IMR-90 (cell line): ENCODE data around the gene CADM2. TPM values are rescaled to one million over a fixed set of nuclear protein-coding genes. Genes with fewer than 3 reads are reported as not detected.

ENCODE experiments used
- ATAC-seq: fragments of 200-7000 bp; cut with Tn5 transposase; 2 replicates; pipeline ENCODE4 v1.9.1; 2020; ENCODE audit warnings: low read depth, mild to moderate bottlenecking, moderate library complexity
- BruUV-seq: library from RNA; stranded (reverse); fragments of 400-500 nt; replicated peaks from 2 replicates; lab custom pipeline; 2021; lab: Mats Ljungman, UMichigan
- CTCF ChIA-PET: fragments of 300-600 bp; formaldehyde crosslinking; extraction: SDS; loops from one replicate; lab custom pipeline; 2021; ENCODE audit warnings: antibody characterized with exemption; lab: Yijun Ruan, JAX
- POLR2A ChIA-PET: fragments of 300-600 bp; sonication (Branson Sonifier 250); formaldehyde crosslinking; loops from one replicate; lab custom pipeline; 2022; ENCODE audit warnings: antibody characterized with exemption; ENCODE audit not compliant: unreplicated experiment; lab: Charles Lee
- DNase-seq: peaks from one replicate; pipeline ENCODE4 v3.0.0; 2013
- H2AFZ ChIP-seq: replicated peaks from 2 replicates; pipeline ENCODE3; 2013; ENCODE audit warnings: low read length, mild to moderate bottlenecking; ENCODE audit not compliant: poor library complexity
- H2AK5ac ChIP-seq: 2 replicates; pipeline ENCODE4 v1.6.1; 2013; ENCODE audit warnings: low read depth, low read length, inconsistent platforms
- H2AK9ac ChIP-seq: replicated peaks from 2 replicates; pipeline ENCODE3; 2013; ENCODE audit warnings: mild to moderate bottlenecking, low read depth, low read length, moderate library complexity; ENCODE audit not compliant: poor library complexity
- H2BK120ac ChIP-seq: 2 replicates; pipeline ENCODE4 v1.6.1; 2013; ENCODE audit warnings: low read depth, low read length, inconsistent platforms
- H2BK15ac ChIP-seq: 3 replicates; pipeline ENCODE4 v1.6.1; 2013; ENCODE audit warnings: low read depth, low read length, inconsistent platforms
- H2BK20ac ChIP-seq: 2 replicates; pipeline ENCODE4 v1.6.1; 2013; ENCODE audit warnings: low read depth, mild to moderate bottlenecking, inconsistent platforms, low read length, moderate library complexity
- H2BK5ac ChIP-seq: 2 replicates; pipeline ENCODE4 v1.6.1; 2013; ENCODE audit warnings: mild to moderate bottlenecking, low read depth, low read length, inconsistent platforms; ENCODE audit not compliant: poor library complexity, severe bottlenecking
- H3K14ac ChIP-seq: replicated peaks from 2 replicates; pipeline ENCODE4 v1.6.1; 2013; ENCODE audit warnings: low read depth, low read length, inconsistent platforms
- H3K18ac ChIP-seq: 2 replicates; pipeline ENCODE4 v1.6.1; 2013; ENCODE audit warnings: low read depth, low read length, control low read depth
- H3K23ac ChIP-seq: 2 replicates; pipeline ENCODE4 v1.6.1; 2013; ENCODE audit warnings: low read depth, low read length, inconsistent platforms
- H3K27ac ChIP-seq: 2 replicates; pipeline ENCODE4 v1.5.1; 2013; ENCODE audit warnings: mild to moderate bottlenecking, control low read depth, low read length; ENCODE audit not compliant: insufficient read depth
- H3K27me3 ChIP-seq: 2 replicates; pipeline ENCODE4 v1.6.1; 2013; ENCODE audit warnings: low read length; ENCODE audit not compliant: control insufficient read depth, insufficient read depth
- H3K36me3 ChIP-seq: 2 replicates; pipeline ENCODE4 v1.6.1; 2013; ENCODE audit warnings: low read length, mixed read lengths; ENCODE audit not compliant: control insufficient read depth, insufficient read depth
- H3K4ac ChIP-seq: 2 replicates; pipeline ENCODE4 v1.6.1; 2013; ENCODE audit warnings: low read depth, low read length, inconsistent platforms
- H3K4me1 ChIP-seq: 2 replicates; pipeline ENCODE4 v1.6.1; 2013; ENCODE audit warnings: low read length, mixed read lengths; ENCODE audit not compliant: control insufficient read depth, insufficient read depth
- H3K4me2 ChIP-seq: 2 replicates; pipeline ENCODE4 v1.6.1; 2013; ENCODE audit warnings: low read depth, mild to moderate bottlenecking, control low read depth, low read length, moderate library complexity
- H3K4me3 ChIP-seq: 2 replicates; pipeline ENCODE4 v1.5.1; 2013; ENCODE audit warnings: low read depth, mild to moderate bottlenecking, control low read depth, low read length, moderate library complexity; ENCODE audit not compliant: insufficient read depth
- H3K56ac ChIP-seq: 2 replicates; pipeline ENCODE4 v1.6.1; 2013; ENCODE audit warnings: low read length, inconsistent platforms; ENCODE audit not compliant: insufficient read depth; ENCODE audit errors: extremely low read depth
- H3K79me1 ChIP-seq, 2 experiments: 2 replicates each; pipeline ENCODE4 v1.6.1; 2013; ENCODE audit warnings: low read length in 2 of 2, inconsistent platforms in 1 of 2, low read depth in 1 of 2
- H3K9ac ChIP-seq: 2 replicates; pipeline ENCODE4 v1.6.1; 2013; ENCODE audit warnings: low read depth, low read length, control low read depth
- H3K9me1 ChIP-seq: 2 replicates; pipeline ENCODE4 v1.6.1; 2013; ENCODE audit warnings: low read length, inconsistent platforms; ENCODE audit not compliant: insufficient read depth
- H3K9me3 ChIP-seq: 2 replicates; pipeline ENCODE4 v1.6.1; 2013; ENCODE audit warnings: low read length; ENCODE audit not compliant: control insufficient read depth, insufficient read depth
- H4K20me1 ChIP-seq: 2 replicates; pipeline ENCODE4 v1.6.1; 2013; ENCODE audit warnings: low read length, inconsistent platforms; ENCODE audit not compliant: insufficient read depth
- H4K5ac ChIP-seq: 2 replicates; pipeline ENCODE4 v1.6.1; 2013; ENCODE audit warnings: mild to moderate bottlenecking, low read depth, low read length, control low read depth
- H4K8ac ChIP-seq, 2 experiments: 2 replicates each; pipeline ENCODE4 v1.6.1; 2013; ENCODE audit warnings: low read depth in 2 of 2, low read length in 2 of 2, control low read depth in 1 of 2, inconsistent platforms in 1 of 2
- H4K91ac ChIP-seq: 2 replicates; pipeline ENCODE4 v1.6.1; 2013; ENCODE audit warnings: low read depth, low read length, inconsistent platforms; ENCODE audit not compliant: insufficient read depth
- BHLHE40 ChIP-seq: fragments of 150-350 bp; IDR thresholded peaks from 2 replicates; pipeline ENCODE4 v1.6.1; 2016; ENCODE audit warnings: mild to moderate bottlenecking, low read depth, low read length
- FOS ChIP-seq: fragments of 150-350 bp; IDR thresholded peaks from 2 replicates; pipeline ENCODE4 v1.6.1; 2016; ENCODE audit warnings: low read depth, low read length
- MAFK ChIP-seq: IDR thresholded peaks from 2 replicates; pipeline ENCODE4 v1.6.1; 2012; ENCODE audit warnings: low read depth, low read length, improper control_type of control experiment
- MAZ ChIP-seq: IDR thresholded peaks from 2 replicates; pipeline ENCODE4 v1.6.1; 2012; ENCODE audit warnings: low read depth, mild to moderate bottlenecking, low read length, improper control_type of control experiment, moderate library complexity, borderline replicate concordance
- MXI1 ChIP-seq: IDR thresholded peaks from 2 replicates; pipeline ENCODE4 v1.6.1; 2012; ENCODE audit warnings: low read depth, mild to moderate bottlenecking, low read length, moderate library complexity, borderline replicate concordance
- NFE2L2 ChIP-seq: fragments of 150-350 bp; IDR thresholded peaks from 2 replicates; pipeline ENCODE4 v1.6.1; 2016; ENCODE audit warnings: low read depth, mild to moderate bottlenecking, low read length
- POLR2A ChIP-seq: IDR thresholded peaks from 2 replicates; pipeline ENCODE4 v1.6.1; 2012; ENCODE audit warnings: mild to moderate bottlenecking, low read depth, low read length
- RAD21 ChIP-seq: IDR thresholded peaks from 2 replicates; pipeline ENCODE4 v1.6.1; 2012; ENCODE audit warnings: low read length, improper control_type of control experiment
- RCOR1 ChIP-seq: IDR thresholded peaks from 2 replicates; pipeline ENCODE4 v1.6.1; 2012; ENCODE audit warnings: mild to moderate bottlenecking, low read length, improper control_type of control experiment; ENCODE audit not compliant: insufficient replicate concordance
- RFX5 ChIP-seq: IDR thresholded peaks from 2 replicates; pipeline ENCODE4 v1.8.0; 2012; ENCODE audit warnings: low read depth, mild to moderate bottlenecking, low read length, moderate library complexity
- SMC3 ChIP-seq: fragments of 150-350 bp; IDR thresholded peaks from 2 replicates; pipeline ENCODE4 v1.6.1; 2016; ENCODE audit warnings: low read depth, mild to moderate bottlenecking, antibody characterized with exemption, low read length, moderate library complexity
- dilution Hi-C: fragments of 300-500 bp; cut with HindIII; formaldehyde crosslinking; loops from one replicate; pipeline ENCODE4 v1.14.3; 2018; ENCODE audit warnings: low sequenced_read_pairs; ENCODE audit not compliant: unreplicated experiment
- in situ Hi-C: fragments of 300-500 bp; cut with MboI; formaldehyde crosslinking; loops from 3 replicates; pipeline ENCODE4 v1.14.3; 2019; ENCODE audit warnings: low sequenced_read_pairs, inconsistent platforms, mixed read lengths
- intact Hi-C: fragments of 100-400 bp; cut with micrococcal nuclease; formaldehyde crosslinking; loops from 2 replicates; pipeline ENCODE4 v1.10.0; 2022
- polyA plus RNA-seq, 3 experiments: library from polyadenylated mRNA; depleted of rRNA; stranded (reverse); fragments of >200 nt; gene quantifications; 2 replicates each; pipeline ENCODE4 v1.2.3, GENCODE V29; 2012; ENCODE audit warnings: low replicate concordance in 1 of 3
- total RNA-seq: library from RNA; depleted of rRNA; stranded (reverse); fragments of >200 nt; gene quantifications from 2 replicates; pipeline ENCODE4 v1.2.3, GENCODE V29; 2012
- TF ChIP-seq, protein P1 (sequence below): fragments of 150-350 bp; IDR thresholded peaks from 2 replicates; pipeline ENCODE4 v1.6.1; 2016; ENCODE audit warnings: low read depth, mild to moderate bottlenecking, low read length, moderate library complexity, borderline replicate concordance
- TF ChIP-seq, protein P2 (sequence below): conservative IDR thresholded peaks from 2 replicates; pipeline ENCODE4 v1.5.1; 2012; ENCODE audit warnings: mild to moderate bottlenecking, low read depth, low read length, improper control_type of control experiment
- TF ChIP-seq, protein P3 (sequence below): fragments of 150-350 bp; IDR thresholded peaks from 2 replicates; pipeline ENCODE4 v1.6.1; 2017; ENCODE audit warnings: mild to moderate bottlenecking, antibody characterized with exemption, low read length, low read depth

The CADM2 gene
- total and polyA plus RNA-seq, 2 of the 4 experiments (the other 2 are of a cell fraction) = not detected

DNA sequence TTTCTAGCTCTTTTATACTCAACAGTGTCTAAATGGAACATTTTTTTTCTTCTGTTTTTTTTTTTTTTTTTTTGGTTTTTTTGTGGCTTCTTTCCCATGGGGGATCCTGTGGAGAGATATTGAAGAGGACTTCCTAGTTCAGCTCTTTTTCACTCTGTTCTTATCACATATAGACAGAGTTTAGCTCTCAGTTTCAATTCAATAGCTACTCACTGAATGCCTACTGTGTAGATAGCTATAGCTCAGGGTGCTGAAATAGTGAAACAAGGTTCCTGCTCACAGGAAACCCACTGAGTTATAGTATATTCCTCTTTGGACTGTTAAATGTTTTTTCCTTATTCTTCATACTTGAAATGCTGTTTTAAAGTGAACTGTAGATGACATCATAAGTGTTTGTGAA is 918.8 kb downstream of the CADM2 start:
- CTCF ChIA-PET = no interaction called here
- H3K4me2 ChIP-seq = no peak overlapping the region
- H3K79me1 ChIP-seq = no peaks in the 10 kb centered on the region
- H4K8ac ChIP-seq = no peak overlapping the region
- H3K9ac ChIP-seq = no peak overlapping the region
- no peak overlapping the region for H3K4ac ChIP-seq
- no peak overlapping the region for H2BK5ac ChIP-seq
- dilution Hi-C loops = no loop called here
- no peaks in the 10 kb centered on the region for H3K9me1 ChIP-seq
- H4K5ac ChIP-seq = no peak overlapping the region
- no peak overlapping the region for H2BK15ac ChIP-seq
- no TSS peak for BruUV-seq
- H2AK9ac ChIP-seq = no peak overlapping the region
- no peak overlapping the region for H2BK20ac ChIP-seq
- no peak for DNase-seq
- no peak overlapping the region for H4K91ac ChIP-seq
- no peak overlapping the region for H3K27ac ChIP-seq
- no peaks in the 10 kb centered on the region for H3K4me1 ChIP-seq
- no peak overlapping the region for H2AFZ ChIP-seq
- no peak overlapping the region for H3K18ac ChIP-seq
- H4K20me1 ChIP-seq = no peaks in the 10 kb centered on the region
- intact Hi-C loops = no loop called here
- no peaks in the 10 kb centered on the region for H3K9me3 ChIP-seq
- no peak for ATAC-seq
- no peak overlapping the region for H3K56ac ChIP-seq
- H3K23ac ChIP-seq = no peak overlapping the region
- TF ChIP-seq RAD21 = no peak
- no peak for TF ChIP-seq BHLHE40
- TF ChIP-seq, protein P1, sequence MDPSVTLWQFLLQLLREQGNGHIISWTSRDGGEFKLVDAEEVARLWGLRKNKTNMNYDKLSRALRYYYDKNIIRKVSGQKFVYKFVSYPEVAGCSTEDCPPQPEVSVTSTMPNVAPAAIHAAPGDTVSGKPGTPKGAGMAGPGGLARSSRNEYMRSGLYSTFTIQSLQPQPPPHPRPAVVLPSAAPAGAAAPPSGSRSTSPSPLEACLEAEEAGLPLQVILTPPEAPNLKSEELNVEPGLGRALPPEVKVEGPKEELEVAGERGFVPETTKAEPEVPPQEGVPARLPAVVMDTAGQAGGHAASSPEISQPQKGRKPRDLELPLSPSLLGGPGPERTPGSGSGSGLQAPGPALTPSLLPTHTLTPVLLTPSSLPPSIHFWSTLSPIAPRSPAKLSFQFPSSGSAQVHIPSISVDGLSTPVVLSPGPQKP = no peak
- TF ChIP-seq MAZ = no peak
- TF ChIP-seq RFX5 = no peak
- no peak for TF ChIP-seq MXI1
- TF ChIP-seq, protein P2, sequence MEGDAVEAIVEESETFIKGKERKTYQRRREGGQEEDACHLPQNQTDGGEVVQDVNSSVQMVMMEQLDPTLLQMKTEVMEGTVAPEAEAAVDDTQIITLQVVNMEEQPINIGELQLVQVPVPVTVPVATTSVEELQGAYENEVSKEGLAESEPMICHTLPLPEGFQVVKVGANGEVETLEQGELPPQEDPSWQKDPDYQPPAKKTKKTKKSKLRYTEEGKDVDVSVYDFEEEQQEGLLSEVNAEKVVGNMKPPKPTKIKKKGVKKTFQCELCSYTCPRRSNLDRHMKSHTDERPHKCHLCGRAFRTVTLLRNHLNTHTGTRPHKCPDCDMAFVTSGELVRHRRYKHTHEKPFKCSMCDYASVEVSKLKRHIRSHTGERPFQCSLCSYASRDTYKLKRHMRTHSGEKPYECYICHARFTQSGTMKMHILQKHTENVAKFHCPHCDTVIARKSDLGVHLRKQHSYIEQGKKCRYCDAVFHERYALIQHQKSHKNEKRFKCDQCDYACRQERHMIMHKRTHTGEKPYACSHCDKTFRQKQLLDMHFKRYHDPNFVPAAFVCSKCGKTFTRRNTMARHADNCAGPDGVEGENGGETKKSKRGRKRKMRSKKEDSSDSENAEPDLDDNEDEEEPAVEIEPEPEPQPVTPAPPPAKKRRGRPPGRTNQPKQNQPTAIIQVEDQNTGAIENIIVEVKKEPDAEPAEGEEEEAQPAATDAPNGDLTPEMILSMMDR = no peak
- no peak for TF ChIP-seq POLR2A
- no peak for TF ChIP-seq MAFK
- TF ChIP-seq SMC3 = no peak
- TF ChIP-seq, protein P3, sequence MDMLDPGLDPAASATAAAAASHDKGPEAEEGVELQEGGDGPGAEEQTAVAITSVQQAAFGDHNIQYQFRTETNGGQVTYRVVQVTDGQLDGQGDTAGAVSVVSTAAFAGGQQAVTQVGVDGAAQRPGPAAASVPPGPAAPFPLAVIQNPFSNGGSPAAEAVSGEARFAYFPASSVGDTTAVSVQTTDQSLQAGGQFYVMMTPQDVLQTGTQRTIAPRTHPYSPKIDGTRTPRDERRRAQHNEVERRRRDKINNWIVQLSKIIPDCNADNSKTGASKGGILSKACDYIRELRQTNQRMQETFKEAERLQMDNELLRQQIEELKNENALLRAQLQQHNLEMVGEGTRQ = no peak
- TF ChIP-seq FOS = no peak
- no peak for TF ChIP-seq RCOR1
- no peak for TF ChIP-seq NFE2L2
- no peak overlapping the region for H2BK120ac ChIP-seq
- no peak overlapping the region for H3K4me3 ChIP-seq
- in situ Hi-C loops = no loop called here
- H2AK5ac ChIP-seq = no peak overlapping the region
- no peaks in the 10 kb centered on the region for H3K36me3 ChIP-seq
- POLR2A ChIA-PET = no interaction called here
- no peaks in the 10 kb centered on the region for H3K27me3 ChIP-seq
- H3K14ac ChIP-seq = no peak overlapping the region
